Suprapubic skin (tissue), 4 donors: Measurements from ENCODE around the gene RBMS1. TPM values are rescaled to one million over a fixed set of nuclear protein-coding genes. Genes with fewer than 3 reads are reported as not detected.

Experiments
- DNase-seq, 2 donors: peaks; one replicate each; pipeline ENCODE4 v3.0.0-alpha.2; 2019; ENCODE audit warnings: low spot score in 2 of 2
- H3K27ac ChIP-seq: fragments of 200-600 bp; sonication (generic); one replicate; pipeline ENCODE4 v1.5.1; 2019
- H3K27me3 ChIP-seq: fragments of 200-600 bp; sonication (generic); one replicate; pipeline ENCODE4 v1.5.1; 2019
- H3K36me3 ChIP-seq: fragments of 200-600 bp; sonication (generic); one replicate; pipeline ENCODE4 v1.5.1; 2019
- H3K4me1 ChIP-seq: fragments of 200-600 bp; sonication (generic); one replicate; pipeline ENCODE4 v1.5.1; 2019
- H3K4me3 ChIP-seq: fragments of 200-600 bp; sonication (generic); one replicate; pipeline ENCODE4 v1.5.1; 2019; ENCODE audit warnings: mild to moderate bottlenecking
- H3K9me3 ChIP-seq: fragments of 200-600 bp; sonication (generic); one replicate; pipeline ENCODE4 v1.5.1; 2019
- EP300 ChIP-seq: sonication (generic); formaldehyde crosslinking; IDR thresholded peaks from one replicate; pipeline ENCODE4 v1.6.1; 2017; ENCODE audit warnings: antibody characterized with exemption
- POLR2A ChIP-seq, 2 donors: fragments of 450-650 bp; IDR thresholded peaks; one replicate each; pipeline ENCODE4 v1.6.1; 2017; ENCODE audit warnings: antibody characterized with exemption in 2 of 2, mild to moderate bottlenecking in 2 of 2, moderate library complexity in 2 of 2
- POLR2AphosphoS5 ChIP-seq, 3 donors: sonication (generic); formaldehyde crosslinking; IDR thresholded peaks; one replicate each; pipeline ENCODE4 v1.6.1; 2017; ENCODE audit warnings: antibody characterized with exemption in 3 of 3
- WGBS: methylation state at CpG from one replicate; pipeline ENCODE4 v1.1.5; 2018; 5-methylcytosine and 5-hydroxymethylcytosine counted together
- total RNA-seq, 4 donors: library from RNA; depleted of rRNA; stranded (reverse); fragments of >200 nt; gene quantifications; one replicate each; pipeline ENCODE4 v1.1.0, GENCODE V29; 2016
- TF ChIP-seq, protein P1 (sequence below), 2 donors: fragments of 200-600 bp in 1 of 2; fragments of 450-650 bp in 1 of 2; sonication (generic) in 1 of 2; IDR thresholded peaks; one replicate each; pipeline ENCODE4 v1.5.1; 2016 to 2019; ENCODE audit warnings: antibody characterized with exemption in 2 of 2, mild to moderate bottlenecking in 1 of 2, moderate library complexity in 1 of 2

RBMS1 gene
- total RNA-seq, 4 donors from 2014 or later = 55.7 to 92.2 (median 62.2) TPM

DNA sequence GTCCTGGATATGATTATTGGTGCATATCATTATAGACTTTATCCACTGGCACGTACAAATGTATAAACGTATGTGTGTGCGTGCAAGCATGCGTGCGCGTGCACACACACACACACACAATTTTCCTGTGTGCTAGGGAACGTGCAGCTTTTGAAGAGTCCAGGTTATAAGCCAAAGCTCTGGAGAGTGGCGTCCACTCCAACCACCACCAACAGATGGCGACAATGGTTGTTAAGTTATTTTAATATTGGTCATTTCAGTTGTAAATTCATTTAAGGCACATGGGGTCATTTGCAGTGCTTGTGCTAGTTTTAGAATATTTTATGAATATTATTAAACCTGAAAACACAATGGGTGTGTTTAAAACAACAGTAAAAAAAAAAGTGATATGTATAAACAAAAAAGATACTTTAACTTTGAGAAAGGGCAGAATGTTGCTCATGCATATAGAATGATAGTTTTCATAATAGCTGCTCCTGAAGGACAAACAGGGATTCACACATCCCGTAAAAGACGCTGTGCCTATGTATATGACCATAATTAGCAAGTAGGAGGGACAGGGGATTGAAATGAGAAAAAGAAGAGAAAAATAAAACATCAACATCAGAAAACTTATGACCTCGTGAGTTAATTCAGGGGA, 169.3 kb downstream of the RBMS1 start:
- H3K4me1 ChIP-seq = peaks cover 54% of the 10 kb centered on the region
- H3K36me3 ChIP-seq = no peaks in the 10 kb centered on the region
- TF ChIP-seq, protein P1, sequence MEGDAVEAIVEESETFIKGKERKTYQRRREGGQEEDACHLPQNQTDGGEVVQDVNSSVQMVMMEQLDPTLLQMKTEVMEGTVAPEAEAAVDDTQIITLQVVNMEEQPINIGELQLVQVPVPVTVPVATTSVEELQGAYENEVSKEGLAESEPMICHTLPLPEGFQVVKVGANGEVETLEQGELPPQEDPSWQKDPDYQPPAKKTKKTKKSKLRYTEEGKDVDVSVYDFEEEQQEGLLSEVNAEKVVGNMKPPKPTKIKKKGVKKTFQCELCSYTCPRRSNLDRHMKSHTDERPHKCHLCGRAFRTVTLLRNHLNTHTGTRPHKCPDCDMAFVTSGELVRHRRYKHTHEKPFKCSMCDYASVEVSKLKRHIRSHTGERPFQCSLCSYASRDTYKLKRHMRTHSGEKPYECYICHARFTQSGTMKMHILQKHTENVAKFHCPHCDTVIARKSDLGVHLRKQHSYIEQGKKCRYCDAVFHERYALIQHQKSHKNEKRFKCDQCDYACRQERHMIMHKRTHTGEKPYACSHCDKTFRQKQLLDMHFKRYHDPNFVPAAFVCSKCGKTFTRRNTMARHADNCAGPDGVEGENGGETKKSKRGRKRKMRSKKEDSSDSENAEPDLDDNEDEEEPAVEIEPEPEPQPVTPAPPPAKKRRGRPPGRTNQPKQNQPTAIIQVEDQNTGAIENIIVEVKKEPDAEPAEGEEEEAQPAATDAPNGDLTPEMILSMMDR (IDR thresholded peaks at IDR 0.05) = peak; percentile 64 to 73
- TF ChIP-seq POLR2A (IDR thresholded peaks at IDR 0.05) (no peak), EP300 (no peak), POLR2AphosphoS5 (IDR thresholded peaks at IDR 0.05) (no peak)
- WGBS = 62% methylated on average over 12 of the region's 12 CpGs
- no peak overlapping the region for H3K4me3 ChIP-seq
- DNase-seq = no peak
- no peak overlapping the region for H3K27ac ChIP-seq
- H3K9me3 ChIP-seq = no peaks in the 10 kb centered on the region
- H3K27me3 ChIP-seq = no peaks in the 10 kb centered on the region

DNA sequence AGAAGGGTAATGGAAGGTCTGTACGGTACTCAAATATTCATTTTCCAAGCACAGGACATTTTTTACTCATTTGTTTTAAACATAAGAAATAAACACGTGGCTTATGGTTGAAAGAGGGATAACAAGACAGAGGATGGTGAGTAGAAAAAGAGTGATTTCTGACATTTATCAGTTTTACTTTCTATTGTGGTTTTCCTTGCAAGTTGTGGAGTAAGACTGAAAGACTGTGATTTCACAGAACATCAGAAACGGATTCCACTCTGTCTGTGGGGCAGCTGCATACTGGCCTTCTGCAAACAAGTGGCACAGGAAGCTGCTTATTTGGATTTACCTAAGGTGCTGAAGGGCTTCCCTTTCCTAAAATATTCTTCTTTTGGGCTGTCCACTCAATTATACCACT, 171.3 kb downstream of the RBMS1 start:
- Histone ChIP-seq H3K9me3 (no peaks in the 10 kb centered on the region), H3K36me3 (no peaks in the 10 kb centered on the region), H3K27ac (no peak overlapping the region), H3K4me1 (peaks cover 54% of the 10 kb centered on the region), H3K4me3 (no peak overlapping the region), H3K27me3 (no peaks in the 10 kb centered on the region)
- WGBS = 75% methylated on average over 3 of the region's 3 CpGs
- TF ChIP-seq EP300 (no peak), POLR2A (IDR thresholded peaks at IDR 0.05) (no peak), POLR2AphosphoS5 (IDR thresholded peaks at IDR 0.05) (no peak)
- TF ChIP-seq, protein P1 (IDR thresholded peaks at IDR 0.05) = no peak
- DNase-seq = no peak

DNA sequence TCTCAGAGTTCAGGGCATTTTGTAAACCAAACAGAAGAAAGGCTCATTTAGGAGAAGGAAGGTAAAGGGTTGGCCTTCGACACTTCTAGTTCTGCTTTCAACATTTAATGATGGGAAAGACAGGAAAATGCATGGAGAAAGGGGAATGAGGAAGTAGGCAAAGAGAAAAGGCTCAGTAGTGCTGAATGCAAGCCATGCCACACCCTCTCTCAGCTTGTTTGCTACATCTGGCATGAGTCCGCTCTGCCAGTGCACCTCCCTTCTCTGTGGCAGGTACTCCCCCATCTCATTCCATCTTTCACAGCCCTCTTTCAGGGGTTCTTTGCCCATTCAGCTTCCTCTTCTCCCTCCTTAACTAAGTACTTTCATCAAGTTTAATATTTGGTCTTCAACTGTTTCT, 172.6 kb downstream of the RBMS1 start:
- Histone ChIP-seq H3K4me1 (peaks cover 54% of the 10 kb centered on the region), H3K36me3 (no peaks in the 10 kb centered on the region), H3K27ac (no peak overlapping the region), H3K27me3 (no peaks in the 10 kb centered on the region), H3K9me3 (no peaks in the 10 kb centered on the region), H3K4me3 (no peak overlapping the region)
- DNase-seq = no peak
- TF ChIP-seq POLR2AphosphoS5 (IDR thresholded peaks at IDR 0.05) (no peak), EP300 (no peak), POLR2A (IDR thresholded peaks at IDR 0.05) (no peak)
- TF ChIP-seq, protein P1 (IDR thresholded peaks at IDR 0.05) = no peak
- WGBS = 56% methylated on average over 2 of the region's 2 CpGs

DNA sequence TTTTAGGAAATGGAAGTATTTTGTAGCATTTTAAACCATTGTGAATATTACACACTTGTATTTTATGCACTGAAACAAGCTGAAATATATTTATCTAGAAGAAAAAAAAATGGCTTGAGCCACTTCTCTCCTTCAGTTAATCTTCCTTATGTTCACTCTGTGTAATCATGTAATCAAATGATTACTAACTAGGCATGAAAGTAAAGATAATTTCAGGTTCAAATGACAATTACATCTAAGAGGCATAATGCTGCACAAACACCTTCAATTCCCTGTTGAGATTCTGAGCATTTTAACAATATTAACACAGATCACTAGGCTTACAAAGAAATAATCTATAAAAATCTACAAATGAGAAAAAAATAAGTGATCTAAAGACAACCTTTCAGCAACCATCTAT, 173.9 kb downstream of the RBMS1 start:
- Histone ChIP-seq H3K27me3 (no peaks in the 10 kb centered on the region), H3K4me1 (peaks cover 44% of the 10 kb centered on the region), H3K4me3 (no peak overlapping the region), H3K9me3 (no peaks in the 10 kb centered on the region), H3K36me3 (no peaks in the 10 kb centered on the region), H3K27ac (no peak overlapping the region)
- TF ChIP-seq POLR2A (IDR thresholded peaks at IDR 0.05) = no peak
- TF ChIP-seq POLR2AphosphoS5 (IDR thresholded peaks at IDR 0.05) = no peak
- TF ChIP-seq, protein P1 (IDR thresholded peaks at IDR 0.05) = no peak
- TF ChIP-seq EP300 = no peak
- DNase-seq = no peak

DNA sequence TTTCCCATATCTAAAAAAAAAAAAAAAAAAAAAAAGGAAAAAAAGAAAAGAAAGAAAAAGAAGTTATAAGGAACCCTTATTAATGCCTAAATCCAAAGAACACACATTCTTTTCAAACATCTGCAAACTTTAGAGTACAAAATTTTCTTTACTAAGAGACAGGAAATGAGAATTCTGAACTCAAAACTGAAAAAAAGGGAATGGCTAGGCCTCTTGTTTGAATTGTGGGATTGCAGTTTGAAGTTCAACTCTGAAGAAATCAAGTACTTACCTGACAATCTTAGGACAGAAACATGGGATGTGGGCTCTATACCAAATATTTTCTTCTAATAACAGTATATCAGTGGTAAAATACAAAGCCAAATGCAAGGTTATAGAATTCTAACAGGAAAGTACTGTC, 175.4 kb downstream of the RBMS1 start:
- Histone ChIP-seq H3K9me3 (no peaks in the 10 kb centered on the region), H3K27ac (no peak overlapping the region), H3K4me3 (no peak overlapping the region), H3K27me3 (no peaks in the 10 kb centered on the region), H3K36me3 (no peaks in the 10 kb centered on the region), H3K4me1 (peaks cover 44% of the 10 kb centered on the region)
- TF ChIP-seq POLR2A (IDR thresholded peaks at IDR 0.05) (no peak), POLR2AphosphoS5 (IDR thresholded peaks at IDR 0.05) (no peak), EP300 (no peak)
- TF ChIP-seq, protein P1 (IDR thresholded peaks at IDR 0.05) = no peak
- no peak for DNase-seq
